Pons (tissue), 1 donor: ENCODE measurements around the gene ANKRA2.
A peak's percentile ranks its signal among the peaks of the same experiment; 100 is the strongest.
"Not testable (repeated sequence)": the region's sequence is repeated elsewhere in the genome, so short reads cannot be mapped to it uniquely, and the experiment has no call there.

Experiments used
- DNase-seq: peaks from one replicate; pipeline ENCODE4 v3.0.0-alpha.2; 2016; ENCODE audit warnings: low spot score

ANKRA2 gene

GRCh38 chr5:73550016-73550415, 15.4 kb downstream of the ANKRA2 start:
- no peak for DNase-seq

DNA sequence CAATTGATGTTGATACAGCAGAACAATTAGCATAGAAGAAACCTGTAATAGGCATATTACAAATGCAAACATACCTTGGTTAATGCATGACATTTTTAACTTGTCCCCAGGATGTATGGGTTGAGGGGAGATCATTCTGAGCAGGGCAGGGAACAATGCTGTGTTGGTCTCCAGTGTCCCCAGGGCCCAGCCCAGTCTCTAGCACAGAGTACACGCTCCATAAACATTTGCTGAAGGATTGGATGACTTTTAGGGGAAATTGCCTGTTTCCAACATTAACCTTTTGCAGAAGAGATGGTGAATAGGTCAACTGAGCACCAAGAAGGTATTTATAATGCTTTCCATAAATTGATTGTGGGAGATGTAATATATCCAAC, 20.0 kb downstream of the ANKRA2 start:
- DNase-seq: no peak

- DNase-seq: no peak
Observed at GRCh38 chr5:73544429-73545402, 20.7 kb downstream of the ANKRA2 start.

GRCh38 chr5:73542020-73542419, 23.4 kb downstream of the ANKRA2 start:
- DNase-seq: no peak

- DNase-seq: no peak
Observed at GRCh38 chr5:73540192-73540591, 25.2 kb downstream of the ANKRA2 start.

DNA sequence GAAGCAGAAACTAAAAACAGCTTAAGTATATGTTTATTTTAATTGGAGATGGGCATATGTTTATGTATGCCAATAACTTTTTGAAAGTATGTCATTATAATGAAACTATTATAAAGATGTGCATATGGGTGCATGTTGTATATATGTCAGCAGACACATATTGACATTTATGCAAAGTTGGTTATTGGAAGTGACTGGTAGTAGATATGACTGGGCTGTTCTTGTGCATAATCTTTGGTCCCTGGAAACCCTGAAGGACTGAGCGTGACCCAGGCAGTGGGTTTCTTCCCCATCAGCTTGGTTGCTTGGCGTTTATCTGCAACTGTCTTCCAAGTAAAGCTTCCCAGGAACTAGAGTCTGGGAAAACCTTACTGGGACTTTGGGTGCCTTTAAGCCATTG, 25.7 kb downstream of the ANKRA2 start:
- DNase-seq: no peak

GRCh38 chr5:73534971-73535370, 30.5 kb downstream of the ANKRA2 start:
- DNase-seq: no peak

- no peak for DNase-seq
Observed at GRCh38 chr5:73534011-73534644, 31.3 kb downstream of the ANKRA2 start.

- no peak for DNase-seq
Observed at GRCh38 chr5:73532195-73532594, 33.2 kb downstream of the ANKRA2 start.

DNA sequence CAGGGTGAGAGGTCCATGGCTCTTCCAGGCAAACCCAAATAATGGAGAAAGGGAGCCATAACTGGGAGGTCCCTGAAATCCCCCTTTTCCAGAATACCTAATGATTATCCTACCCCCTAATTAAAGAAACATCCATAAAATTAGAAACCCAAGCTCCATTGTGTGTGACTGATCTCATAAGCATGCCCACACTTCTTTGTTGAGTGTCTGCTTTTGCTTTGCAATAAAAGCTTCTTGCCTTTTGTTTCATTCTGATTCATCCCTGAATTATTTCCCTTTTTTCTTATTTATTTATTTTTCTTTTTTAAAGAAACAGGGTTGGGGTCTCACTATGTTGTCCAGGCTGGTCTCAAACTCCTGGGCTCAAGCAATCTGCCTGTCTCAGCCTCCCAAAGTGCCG, 34.1 kb downstream of the ANKRA2 start:
- DNase-seq: no peak

DNA sequence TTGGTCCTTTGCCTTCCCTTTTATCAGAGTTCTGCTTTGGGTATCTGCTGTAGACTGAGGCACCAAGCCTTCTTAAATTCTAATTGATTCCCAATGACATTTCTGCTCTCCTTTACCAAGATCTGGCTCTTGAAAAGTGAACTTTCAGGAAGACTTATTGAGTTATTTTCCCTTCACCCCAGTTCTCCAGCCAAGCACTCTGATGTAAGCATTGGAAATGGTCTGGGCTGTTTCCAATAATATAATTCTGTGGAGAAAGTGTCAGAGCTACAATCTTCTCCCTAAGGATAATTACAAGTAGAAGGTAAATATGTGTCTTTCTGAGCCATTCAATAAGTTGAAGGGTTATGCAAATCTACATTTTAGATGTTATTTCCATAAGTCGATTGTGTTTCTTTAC, 36.4 kb downstream of the ANKRA2 start:
- DNase-seq: no peak

DNA sequence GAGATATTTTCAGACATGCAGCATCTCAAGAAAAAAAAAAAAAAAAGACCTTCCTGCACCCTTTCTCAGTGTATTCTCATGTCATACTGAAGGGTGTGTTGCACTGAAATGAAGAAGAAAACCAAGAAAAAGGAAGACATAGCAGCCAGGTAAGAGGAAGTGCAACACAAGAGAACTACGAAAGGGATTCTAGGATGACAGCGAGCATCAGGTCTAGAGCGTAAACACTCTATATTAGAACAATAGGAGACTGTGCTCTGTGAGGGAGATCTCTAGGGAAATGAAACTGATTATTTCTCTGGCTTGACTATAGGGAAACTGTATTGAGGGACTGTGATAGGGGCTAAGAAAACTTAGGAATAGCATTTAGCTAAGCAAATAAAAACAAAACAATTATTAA, 37.2 kb downstream of the ANKRA2 start:
- peak; percentile 56 for DNase-seq

DNA sequence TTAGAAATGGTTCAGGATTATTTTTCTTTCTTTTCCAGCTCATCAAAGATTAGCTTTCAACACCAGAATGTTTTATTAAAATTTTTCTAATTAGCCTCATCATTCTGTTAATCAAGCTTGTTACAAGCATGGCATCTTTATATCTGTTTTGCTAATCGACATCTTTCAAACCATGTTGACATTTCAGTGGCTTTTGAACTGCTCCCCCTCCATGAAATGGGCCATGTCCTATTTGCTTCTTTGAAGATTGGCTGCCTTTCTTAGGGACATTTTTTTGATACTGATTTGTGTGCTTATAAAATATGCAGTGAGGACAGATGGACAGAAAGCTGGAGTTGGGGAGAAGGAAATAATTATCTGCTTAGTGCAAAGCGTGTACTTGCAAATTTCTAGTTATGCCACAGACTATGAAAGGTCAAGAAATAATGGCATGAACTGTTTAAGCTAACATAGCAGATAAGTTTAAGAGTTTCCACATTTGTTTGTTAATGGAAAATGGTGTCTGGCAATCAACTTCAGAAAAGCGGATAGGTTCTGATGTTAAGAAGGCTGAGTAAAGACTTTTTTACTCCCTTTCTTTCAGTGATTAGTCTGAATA, 39.7 kb downstream of the ANKRA2 start:
- DNase-seq: no peak

DNA sequence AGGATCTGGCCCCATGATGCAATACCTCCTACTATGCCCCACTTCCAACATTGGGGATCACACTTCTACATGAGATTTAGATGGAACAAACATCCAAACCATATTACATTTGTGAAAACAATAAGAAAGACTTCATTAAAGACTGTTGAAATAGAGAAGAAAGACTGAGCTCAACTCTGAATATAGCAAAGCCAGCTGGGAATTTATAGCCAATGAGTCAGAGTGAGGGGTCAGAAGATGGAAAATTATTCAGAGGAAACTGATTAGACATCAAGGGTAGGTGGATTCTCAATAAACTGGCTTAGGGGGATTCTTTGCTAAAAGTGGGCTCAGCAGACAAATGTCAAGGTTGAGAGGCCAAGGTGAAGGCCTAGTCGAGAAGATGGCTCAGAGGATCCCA, 41.6 kb downstream of the ANKRA2 start:
- no peak for DNase-seq

GRCh38 chr5:73522989-73523388, 42.5 kb downstream of the ANKRA2 start:
- no peak for DNase-seq

- peak; percentile 84 for DNase-seq
Observed at GRCh38 chr5:73519531-73520283, 45.7 kb downstream of the ANKRA2 start.

DNA sequence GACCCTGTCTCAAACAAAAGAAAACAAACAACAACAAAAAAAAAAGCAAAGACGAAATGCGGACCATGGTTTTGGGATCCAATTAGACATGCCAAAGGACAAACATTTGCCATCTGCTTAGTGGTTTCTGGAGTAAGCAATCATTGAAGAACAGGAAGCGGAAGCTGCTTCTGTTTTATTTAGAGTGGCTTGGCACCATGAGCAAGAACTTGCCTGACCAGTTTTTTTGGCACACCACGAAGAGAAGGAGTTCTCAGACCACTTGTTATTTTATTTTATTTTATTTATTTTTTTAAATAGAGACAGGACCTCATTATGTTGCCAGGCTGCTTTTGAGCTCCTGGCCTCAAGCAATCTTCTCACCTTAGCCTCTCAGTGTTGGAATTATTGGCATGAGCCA, 50.2 kb downstream of the ANKRA2 start:
- DNase-seq: no peak

DNA sequence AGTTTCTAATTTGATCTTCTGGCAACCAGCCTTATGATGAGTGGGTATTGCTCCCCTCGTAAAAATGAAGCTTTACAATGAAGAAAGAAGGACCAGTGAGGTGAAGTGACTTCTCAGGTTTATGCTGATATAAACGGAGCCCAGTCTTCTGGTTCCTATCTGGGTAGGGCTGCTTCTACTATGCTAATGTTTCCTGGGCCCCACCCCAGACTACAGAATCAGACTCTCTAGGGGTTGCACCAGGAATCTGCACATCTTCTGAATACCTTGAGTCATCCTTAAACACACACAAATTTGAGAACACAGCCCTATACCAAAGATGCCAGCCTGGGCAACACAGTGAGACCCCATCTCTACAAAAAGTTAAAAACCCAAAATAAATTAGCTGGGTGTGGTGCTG, 51.0 kb downstream of the ANKRA2 start:
- DNase-seq: no peak

GRCh38 chr5:73513996-73514395, 51.4 kb downstream of the ANKRA2 start:
- DNase-seq: no peak

DNA sequence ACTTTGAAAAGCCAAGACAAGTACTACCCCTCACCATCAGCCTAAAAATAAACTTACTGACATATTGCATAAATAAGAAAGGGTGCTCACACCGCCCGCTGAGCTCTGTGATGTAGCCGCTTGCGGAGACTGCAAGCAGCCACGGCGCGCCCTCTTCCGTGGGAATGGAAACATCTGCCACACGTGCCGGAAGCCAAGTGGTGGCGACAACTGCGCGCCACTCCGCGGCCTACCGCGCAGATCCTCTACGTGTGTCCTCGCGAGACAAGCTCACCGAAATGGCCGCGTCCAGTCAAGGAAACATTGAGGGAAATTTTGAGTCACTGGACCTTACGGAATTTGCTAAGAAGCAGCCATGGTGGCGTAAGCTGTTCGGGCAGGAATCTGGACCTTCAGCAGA, 56.9 kb downstream of the ANKRA2 start:
- not testable (repeated sequence) for DNase-seq

- DNase-seq: no peak
Observed at GRCh38 chr5:73507062-73507461, 58.4 kb downstream of the ANKRA2 start.

DNA sequence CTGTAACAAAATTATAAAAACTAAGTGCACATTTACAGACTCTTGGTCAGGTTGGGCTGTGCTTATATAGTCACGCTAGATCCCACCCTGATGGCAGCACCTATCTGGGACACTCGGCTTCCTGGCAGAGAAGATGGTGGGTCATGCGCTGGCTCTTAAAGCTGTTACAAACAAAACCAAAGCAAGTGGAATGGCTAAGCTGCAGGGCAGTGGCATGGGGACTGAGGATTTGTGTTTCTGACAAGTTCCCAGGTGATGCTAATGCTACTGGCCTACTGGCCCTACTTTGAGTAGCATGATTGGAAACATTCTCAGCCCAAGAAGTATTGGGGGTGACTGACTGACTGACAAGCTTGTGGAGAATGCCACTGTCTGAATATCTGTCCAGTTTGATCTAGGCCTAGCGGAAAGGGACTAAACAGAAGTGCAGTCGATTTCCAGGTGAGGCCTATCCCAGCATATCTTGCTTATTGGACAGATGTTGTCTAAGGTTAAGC, 58.9 kb downstream of the ANKRA2 start:
- no peak for DNase-seq
